HG03039 (cell line): ENCODE data around the gene IFITM2.
"Not testable (repeated sequence)": the region's sequence is repeated elsewhere in the genome, so short reads cannot be mapped to it uniquely, and the experiment has no call there.

Experiments
- ATAC-seq: cut with Tn5 transposase; IDR thresholded peaks from one replicate; pipeline ENCODE4 v1.9.1; 2021; ENCODE audit warnings: mild to moderate bottlenecking, moderate library complexity; ENCODE audit not compliant: unreplicated experiment

IFITM2 gene

DNA sequence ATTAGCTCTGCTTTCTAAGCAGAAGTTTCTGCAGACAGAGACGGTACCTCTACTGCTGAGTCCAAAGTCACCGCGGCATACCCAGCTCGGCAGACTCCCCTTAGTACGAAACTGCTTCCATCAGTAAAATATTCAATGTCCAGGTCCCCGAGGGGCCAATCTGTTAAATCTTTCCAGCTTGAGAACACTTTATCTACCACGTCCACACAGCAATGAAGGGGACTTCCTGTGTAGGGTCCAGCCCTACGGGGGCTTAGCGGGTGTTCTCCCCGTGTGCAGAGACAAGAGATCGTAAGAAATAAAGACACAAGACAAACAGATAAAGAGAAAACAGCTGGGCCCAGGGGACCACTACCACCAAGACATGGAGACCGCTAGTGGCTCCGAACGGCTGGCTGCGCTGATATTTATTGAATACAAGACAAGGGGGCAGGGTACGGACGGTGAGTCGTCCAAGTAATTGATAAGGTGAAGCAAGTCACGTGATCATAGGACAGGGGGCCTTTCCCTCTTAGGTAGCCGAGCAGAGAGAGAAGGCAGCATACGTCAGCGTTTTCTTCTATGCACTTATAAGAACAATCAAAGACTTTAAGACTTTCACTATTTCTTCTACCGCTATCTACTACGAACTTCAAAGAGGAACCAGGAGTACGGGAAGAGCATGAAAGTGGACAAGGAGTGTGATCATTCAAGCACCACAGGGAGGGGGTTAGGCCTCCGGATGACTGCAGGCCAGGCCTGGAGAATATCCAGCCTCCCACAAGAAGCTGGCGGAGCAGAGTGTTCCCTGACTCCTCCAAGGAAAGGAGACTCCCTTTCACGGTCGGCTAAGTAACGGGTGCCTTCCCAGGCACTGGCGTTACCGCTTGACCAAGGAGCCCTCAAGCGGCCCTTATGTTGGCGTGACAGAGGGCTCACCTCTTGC, 17.2 kb downstream of the IFITM2 start:
- ATAC-seq = not testable (repeated sequence)

- no peak for ATAC-seq
Observed at GRCh38 chr11:325796-326591, 18.4 kb downstream of the IFITM2 start.

GRCh38 chr11:326592-326841, 18.9 kb downstream of the IFITM2 start:
- ATAC-seq = peak; percentile 13

GRCh38 chr11:326842-327580, 19.4 kb downstream of the IFITM2 start:
- ATAC-seq = peak; percentile 65

GRCh38 chr11:327581-327923, 19.9 kb downstream of the IFITM2 start:
- no peak for ATAC-seq

GRCh38 chr11:328012-328411, 20.4 kb downstream of the IFITM2 start:
- no peak for ATAC-seq

- not testable (repeated sequence) for ATAC-seq
Observed at GRCh38 chr11:328516-329100, 21.0 kb downstream of the IFITM2 start.

DNA sequence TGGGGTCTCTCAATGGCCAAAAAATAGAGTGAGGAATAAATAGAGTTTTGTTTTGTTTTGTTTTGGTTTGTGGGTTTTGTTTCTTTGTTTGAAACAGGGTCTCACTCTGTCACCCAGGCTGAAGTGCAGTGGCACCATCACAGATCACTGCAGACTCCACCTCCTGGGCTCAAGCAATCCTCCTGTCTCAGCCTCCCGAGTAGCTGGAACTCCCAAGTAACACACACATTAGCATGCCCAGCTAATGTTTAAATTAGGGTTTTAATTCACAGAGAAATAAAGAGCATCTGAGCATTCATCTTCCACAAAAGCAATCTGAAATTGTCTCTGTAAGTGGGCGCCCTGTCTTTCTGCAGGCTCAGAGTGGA, 22.3 kb downstream of the IFITM2 start:
- ATAC-seq = no peak

- ATAC-seq = no peak
Observed at GRCh38 chr11:330307-330693, 22.7 kb downstream of the IFITM2 start.

GRCh38 chr11:330694-331357, 23.2 kb downstream of the IFITM2 start:
- no peak for ATAC-seq

DNA sequence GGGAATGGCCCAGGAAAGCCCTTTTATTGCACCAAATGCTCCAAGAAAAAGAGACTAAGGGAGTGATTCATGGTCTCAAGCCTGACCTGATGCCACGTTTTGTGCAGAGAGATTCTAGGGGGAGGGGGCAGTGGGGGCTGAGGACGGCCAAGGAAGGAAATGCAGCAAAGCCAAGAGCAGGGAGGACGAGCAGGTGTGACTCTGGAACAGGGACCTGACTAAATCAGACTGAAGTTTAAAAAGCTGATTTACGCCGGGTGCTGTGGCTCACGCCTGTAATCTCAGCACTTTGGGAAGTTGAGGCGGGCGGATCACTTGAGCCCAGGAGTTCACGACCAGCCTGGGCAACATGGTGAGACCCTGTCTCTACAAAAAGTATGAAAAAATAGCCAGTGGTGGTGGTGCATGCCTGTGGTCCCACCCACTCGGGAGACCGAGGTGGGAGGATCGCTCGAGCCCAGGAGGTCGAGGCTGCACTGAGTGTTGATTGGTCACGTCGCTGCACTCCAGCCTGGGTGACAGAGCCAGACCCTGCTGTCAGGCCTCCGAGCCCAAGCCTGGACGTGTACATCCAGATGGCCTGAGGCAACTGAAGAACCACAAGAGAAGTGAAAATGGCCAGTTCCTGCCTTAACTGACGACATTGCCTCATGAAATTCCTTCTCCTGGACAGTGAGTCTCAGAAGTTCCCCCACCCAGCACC, 23.9 kb downstream of the IFITM2 start:
- ATAC-seq = no peak

DNA sequence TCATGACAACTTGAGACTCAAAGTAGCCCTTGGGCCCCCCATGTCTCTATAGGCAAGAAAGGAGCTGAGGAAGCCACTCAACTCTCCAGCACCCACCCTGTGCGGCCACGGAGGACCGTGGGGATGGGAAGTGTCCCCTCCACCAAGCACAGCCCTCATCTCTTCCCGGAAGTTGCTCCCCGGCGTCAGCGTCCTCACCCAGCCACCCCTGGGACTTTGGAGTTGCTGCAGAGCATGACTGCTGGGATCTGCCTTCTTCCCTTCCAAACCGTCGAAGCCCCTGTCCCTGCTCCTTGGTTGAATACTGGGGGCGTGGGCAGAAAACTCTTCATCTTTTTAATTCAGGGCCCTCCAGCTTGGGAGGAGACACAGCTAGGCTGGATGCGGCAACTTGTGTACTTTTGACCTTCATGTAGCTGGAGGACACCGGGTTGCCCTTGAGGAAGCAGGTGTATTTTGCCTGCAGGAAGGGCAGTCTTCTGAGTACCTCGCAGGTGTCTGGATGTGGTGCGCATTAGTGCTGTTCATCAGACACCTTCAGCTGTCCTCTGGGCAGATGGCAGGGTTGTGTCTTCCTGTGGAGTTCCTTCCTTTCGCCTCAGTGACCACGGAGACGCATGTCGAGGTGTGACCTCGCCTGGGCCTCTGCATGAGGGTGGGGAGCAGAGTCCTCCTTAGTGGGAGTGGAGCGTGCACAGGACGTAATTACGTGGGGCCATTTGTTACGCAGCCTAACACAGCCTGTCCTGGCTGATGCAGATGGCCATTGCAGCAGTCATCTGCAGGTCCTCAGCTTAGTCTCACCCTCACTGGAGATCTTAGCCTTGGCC, 25.2 kb downstream of the IFITM2 start:
- no peak for ATAC-seq

GRCh38 chr11:333616-334263, 26.1 kb downstream of the IFITM2 start:
- ATAC-seq = not testable (repeated sequence)

GRCh38 chr11:334264-334994, 26.8 kb downstream of the IFITM2 start:
- ATAC-seq = no peak

DNA sequence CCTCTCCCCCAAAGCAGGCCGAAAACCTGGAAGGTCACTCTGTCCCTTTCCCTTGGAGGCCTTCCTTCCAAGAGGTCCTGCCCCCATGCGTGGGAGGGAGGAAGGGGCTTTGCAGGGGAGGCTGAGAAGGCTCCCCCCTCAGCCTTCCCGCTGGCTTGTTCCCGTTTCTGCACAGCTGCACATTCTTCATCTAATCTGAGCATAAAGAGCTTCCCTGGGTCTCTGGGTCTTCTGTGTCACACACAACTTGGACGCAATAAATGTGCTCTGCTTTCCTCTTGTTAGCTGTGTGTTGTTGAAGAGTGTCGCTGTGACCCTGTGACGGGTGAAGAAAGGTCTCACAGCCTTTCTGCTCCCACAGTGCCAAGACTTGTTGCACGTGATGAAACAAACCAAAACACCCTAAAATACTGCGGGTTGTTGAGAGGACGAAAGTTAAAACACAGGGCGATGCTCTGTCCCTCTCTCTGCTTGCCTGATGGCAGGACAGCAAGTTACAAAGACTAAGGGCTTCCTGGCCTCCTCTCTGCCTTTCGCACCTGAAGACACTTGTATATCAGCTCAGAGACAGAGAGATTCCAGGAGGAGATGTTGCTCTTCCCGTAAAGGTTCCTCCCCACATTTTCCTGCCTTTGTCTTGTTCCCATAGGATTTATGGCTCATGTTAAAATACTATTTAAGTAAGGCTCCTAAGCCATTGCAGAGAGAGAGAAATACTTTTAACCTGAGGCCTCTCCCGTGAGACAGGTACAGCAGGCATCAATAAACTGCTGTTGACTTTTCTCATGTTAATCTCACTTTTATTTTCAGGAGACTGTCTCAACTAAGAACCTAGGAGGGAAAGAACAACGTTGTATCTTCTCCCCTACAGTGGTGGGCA, 28.4 kb downstream of the IFITM2 start:
- ATAC-seq = no peak

GRCh38 chr11:336659-337198, 29.1 kb downstream of the IFITM2 start:
- ATAC-seq = no peak

DNA sequence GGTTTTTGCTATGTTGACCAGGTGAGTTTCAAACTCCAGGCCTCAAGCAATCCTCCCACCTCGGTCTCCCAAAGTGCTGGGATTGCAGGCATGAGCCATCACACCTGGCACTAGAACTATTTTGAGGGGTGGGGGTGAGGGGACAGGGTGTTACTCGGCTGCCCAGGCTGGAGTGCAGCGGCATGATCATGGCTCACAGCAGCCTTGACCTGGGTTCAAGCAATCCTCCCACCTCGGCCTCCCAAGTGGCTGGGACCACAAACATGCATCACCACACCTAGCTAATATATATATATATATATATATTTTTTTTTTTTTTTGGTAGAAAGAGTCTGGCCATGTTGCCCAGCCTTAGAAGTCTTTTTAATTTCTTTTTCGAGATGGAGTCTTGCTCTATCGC, 30.1 kb downstream of the IFITM2 start:
- ATAC-seq = no peak
